ENCODE measurements around the gene RBMX.

The RBMX gene

GRCh38 chrX:136829413-136829812 lies 51.1 kb downstream of the RBMX start:
- DNase-seq = no peak

DNA sequence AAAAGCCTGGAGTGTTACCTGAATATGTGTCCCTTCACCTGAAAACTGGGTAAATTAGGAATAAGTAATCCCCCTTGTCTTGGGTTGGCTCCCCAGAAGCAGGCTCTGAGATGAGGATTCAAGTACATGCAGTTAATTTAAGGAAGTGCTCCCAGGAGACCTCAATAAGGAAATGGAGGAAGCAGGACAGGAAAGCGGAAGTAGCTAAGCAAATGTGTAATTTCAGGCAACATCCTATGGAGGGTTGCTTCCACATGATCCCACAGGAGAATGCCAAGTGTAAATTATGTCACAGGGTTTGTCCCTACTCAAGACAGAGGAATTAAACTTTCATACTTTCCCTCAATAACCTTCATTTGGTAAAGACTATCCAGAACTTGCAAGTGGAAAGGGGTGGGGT lies 51.7 kb downstream of the RBMX start:
- DNase-seq = no peak

GRCh38 chrX:136827026-136827425 lies 53.5 kb downstream of the RBMX start:
- DNase-seq = no peak

DNA sequence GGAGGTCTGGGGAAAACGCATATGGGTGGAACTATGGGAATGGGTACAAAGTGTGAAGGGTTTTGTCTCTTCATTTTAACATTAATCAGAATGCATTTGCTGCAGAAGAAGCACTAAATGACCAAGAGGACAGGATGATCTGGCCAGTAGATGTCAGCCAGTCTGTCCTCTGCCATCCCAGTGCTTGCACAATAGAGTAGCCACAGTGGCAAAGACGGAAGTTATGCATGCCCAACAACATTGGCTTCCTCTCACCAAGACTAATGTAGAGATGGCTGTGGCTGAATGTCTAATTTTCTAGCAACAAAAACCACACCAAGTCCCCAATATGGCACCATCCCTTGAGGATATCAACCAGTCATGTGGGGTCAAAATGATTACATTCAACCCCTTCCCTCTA lies 54.8 kb downstream of the RBMX start:
- DNase-seq = no peak
